D721Med (cell line): ENCODE measurements around the gene ITM2B.

Experiments used
- DNase-seq: peaks from one replicate; pipeline ENCODE4 v3.0.0; 2011; ENCODE audit warnings: low spot score; ENCODE audit not compliant: insufficient read length
- FAIRE-seq: peaks from 2 replicates; lab custom pipeline; 2011; peaks lifted over from hg19 to GRCh38; lab: Jason Lieb, UNC
- TF ChIP-seq, protein P1 (sequence below): IDR thresholded peaks from 2 replicates; pipeline ENCODE4 v1.5.1; 2012; ENCODE audit warnings: mild to moderate bottlenecking, control low read depth; ENCODE audit not compliant: insufficient read depth; ENCODE audit errors: missing control alignments

The ITM2B gene

DNA sequence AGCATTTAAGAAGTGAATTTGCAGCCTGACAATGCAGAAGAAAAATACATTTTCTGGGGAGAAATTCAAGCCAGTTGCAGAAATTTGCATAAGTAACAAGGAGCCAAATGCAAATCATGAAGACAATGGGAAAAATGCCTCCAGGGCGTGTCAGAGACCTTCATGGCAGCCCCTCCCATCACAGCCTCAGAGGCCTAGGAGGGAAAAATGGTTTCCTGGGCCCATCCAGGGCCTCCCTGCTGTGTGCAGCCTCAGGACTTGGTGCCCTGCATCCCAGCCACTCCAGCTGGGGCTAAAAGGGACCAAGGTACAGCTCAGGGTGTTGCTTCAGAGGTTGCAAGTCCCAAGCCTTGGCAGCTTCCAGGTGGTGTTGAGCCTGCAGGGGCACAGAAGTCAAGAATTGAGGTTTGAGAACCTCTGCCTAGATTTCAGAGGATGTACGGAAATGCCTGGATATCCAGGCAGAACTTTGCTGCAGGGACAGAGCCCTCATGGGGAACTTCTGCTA, 16.7 kb upstream of the ITM2B start:
- TF ChIP-seq, protein P1, sequence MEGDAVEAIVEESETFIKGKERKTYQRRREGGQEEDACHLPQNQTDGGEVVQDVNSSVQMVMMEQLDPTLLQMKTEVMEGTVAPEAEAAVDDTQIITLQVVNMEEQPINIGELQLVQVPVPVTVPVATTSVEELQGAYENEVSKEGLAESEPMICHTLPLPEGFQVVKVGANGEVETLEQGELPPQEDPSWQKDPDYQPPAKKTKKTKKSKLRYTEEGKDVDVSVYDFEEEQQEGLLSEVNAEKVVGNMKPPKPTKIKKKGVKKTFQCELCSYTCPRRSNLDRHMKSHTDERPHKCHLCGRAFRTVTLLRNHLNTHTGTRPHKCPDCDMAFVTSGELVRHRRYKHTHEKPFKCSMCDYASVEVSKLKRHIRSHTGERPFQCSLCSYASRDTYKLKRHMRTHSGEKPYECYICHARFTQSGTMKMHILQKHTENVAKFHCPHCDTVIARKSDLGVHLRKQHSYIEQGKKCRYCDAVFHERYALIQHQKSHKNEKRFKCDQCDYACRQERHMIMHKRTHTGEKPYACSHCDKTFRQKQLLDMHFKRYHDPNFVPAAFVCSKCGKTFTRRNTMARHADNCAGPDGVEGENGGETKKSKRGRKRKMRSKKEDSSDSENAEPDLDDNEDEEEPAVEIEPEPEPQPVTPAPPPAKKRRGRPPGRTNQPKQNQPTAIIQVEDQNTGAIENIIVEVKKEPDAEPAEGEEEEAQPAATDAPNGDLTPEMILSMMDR = no peak
- DNase-seq (no peak), FAIRE-seq (no peak)

DNA sequence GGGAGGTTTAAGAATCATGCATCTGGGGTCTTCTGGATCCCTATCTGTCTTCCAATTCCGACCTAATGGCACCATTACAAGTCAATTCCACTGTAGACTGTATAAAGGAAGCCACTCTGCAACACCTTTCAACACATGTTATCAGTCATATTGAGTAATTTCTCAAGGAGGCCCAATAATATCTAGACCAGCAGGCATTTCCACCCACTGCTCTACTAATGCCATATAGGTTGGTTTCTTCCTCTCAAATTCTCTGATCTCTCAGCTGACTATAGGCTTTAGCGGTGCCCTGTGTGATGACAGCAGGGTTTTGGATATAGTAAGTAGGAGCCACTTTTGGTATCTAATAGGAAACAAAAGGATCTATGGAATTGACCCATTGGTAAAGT, 12.4 kb upstream of the ITM2B start:
- DNase-seq = no peak
- FAIRE-seq = no peak
- TF ChIP-seq, protein P1 = no peak

DNA sequence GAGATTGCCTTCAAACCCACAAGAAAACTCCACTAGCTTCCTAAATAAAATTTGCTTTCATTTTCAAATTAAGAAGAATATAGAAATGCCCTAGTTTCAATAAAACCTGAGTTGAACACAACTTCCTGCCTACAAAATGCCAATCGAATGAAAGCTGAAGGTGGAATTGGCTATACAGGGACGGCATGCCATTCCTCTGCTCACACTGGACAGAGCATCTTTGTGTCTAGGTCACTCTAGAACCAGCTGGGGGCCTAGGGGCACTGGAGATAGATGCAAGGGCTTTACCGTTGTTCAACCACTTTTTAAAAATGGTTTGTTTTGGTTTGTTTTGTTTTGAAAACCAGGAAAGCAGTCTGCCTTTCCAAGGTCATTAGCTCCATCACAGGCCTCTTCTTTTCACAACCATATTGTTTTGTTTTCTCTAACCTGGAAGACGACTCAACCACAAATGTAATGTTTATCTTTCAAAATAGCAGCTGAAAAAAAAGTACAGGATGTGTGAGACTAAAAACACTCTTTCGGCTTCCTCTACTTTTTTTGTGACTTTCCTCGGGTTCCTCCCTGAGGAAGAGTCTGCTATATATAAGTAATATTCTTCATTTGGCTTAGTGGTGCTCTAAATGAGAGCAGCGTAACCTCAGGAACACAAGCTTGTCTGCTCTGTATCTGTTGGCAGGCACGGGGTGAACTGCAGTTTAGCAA, 11.9 kb upstream of the ITM2B start:
- TF ChIP-seq, protein P1 = no peak
- FAIRE-seq = no peak
- DNase-seq = no peak

DNA sequence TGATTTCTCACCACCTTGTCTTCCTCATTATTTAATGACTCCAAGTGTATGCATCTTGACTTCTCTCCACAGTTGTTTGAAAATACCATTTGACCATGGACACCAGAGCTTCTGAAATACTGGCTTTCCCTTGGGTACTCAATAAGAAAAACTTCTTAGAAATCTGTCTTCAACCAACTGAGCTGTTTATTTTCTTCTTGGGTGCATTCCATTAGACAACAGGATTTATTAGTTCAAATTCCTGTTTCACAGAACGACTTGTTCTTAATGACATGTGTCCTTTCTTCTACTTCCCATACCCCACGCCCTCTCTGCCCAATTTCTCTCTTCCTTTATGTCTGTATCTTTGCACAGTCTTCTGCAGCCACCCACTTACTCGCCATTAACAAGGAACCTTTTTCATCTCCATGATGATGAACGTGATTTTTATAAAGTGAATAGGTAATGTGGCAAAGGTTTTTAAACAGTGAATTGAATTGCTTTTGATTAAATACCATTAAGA, 11.3 kb upstream of the ITM2B start:
- TF ChIP-seq, protein P1 = no peak
- DNase-seq = no peak
- FAIRE-seq = no peak

DNA sequence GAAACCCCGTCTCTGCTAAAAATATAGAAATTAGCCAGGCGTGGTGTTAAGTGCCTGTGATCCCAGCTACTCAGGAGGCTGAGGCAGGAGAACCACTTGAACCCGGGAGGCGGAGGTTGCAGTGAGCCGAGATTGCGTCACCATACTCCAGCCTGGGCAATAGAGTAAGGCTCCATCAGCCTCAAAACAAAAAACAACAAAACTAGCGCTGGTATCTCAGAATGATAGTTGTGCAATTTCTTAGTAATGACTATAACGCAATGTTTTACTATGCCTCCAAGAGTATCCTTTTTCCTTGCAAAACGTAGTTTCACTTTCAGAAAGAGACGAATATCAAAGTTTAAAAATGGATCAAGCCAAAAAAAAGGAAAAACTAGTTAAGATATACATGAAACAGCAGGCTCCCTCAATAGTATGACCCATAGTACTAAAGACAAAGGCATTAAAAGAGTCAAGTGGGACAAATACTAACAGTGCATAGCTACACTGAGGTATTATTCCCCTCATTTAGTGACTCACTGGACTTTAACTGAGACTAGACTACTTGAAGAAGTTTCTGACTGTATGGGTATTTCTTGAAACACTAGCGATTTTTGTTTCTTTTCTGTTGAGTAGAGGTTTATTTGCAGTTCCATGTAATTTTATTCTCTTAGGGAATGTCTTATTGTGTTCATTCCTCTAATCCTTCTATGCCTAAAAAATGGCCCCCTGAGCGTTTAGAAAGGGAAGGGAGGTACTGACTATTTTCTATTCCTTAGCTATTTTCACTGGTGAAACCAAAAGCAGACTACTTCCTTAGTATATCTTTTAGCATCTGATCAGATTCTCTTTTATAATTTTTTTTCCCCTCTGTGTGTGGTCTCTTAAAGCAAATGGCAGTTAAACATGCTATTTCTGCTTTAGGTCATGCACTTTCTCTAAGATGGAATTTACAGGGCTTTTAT, 10.4 kb upstream of the ITM2B start:
- FAIRE-seq = no peak
- TF ChIP-seq, protein P1 = no peak
- no peak for DNase-seq

DNA sequence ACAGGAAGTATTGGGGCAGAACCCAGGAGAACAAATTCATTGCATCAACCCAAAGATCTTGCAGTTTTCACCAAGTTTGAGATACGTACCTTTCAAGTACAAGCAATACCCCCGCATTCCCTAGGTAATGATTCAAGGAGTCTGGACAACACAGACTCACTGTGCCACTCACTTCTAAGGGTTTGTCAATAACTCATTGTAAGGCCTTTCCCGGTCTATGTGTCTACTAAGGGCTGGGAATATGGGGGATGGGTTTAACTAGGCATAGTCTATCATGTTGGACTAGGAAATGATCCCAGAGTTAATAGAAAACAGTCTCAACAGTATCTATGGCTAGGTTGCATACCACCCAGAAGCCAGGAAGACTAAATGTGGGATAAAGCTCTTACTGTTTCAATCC, 8.3 kb upstream of the ITM2B start:
- TF ChIP-seq, protein P1 = no peak
- FAIRE-seq (no peak), DNase-seq (no peak)
